ENCODE measurements around the gene ALDH3B1. TPM values are rescaled to one million over a fixed set of nuclear protein-coding genes. Genes with fewer than 3 reads are reported as not detected.
A peak's percentile ranks its signal among the peaks of the same experiment; 100 is the strongest.

The ALDH3B1 gene
- total RNA-seq, 1 experiment from 2014 or later = not detected

- Histone ChIP-seq H2BK120ac (ENCODE audit: low read depth, low read length, poor library complexity, severe bottlenecking) (no peak overlapping the region), H2BK15ac (ENCODE audit: low read depth, low read length) (no peak overlapping the region), H2BK12ac (ENCODE audit: insufficient read length, low read depth, low read length) (no peak overlapping the region), H3T11ph (ENCODE audit: low read length) (no peak overlapping the region), H3K79me1 (ENCODE audit: insufficient read depth, low read depth, low read length, poor library complexity, severe bottlenecking) (no peaks in the 10 kb centered on the region), H3K9ac (ENCODE audit: extremely low read depth, insufficient read length, low read length) (no peak overlapping the region), H4K5ac (ENCODE audit: insufficient read length, low read depth, low read length) (no peak overlapping the region), H3K56ac (ENCODE audit: insufficient read length, low read depth, low read length) (no peak overlapping the region), H2BK20ac (ENCODE audit: low read depth, low read length, poor library complexity, severe bottlenecking) (no peak overlapping the region), H3K27ac (ENCODE audit: insufficient read length, low read depth, low read length) (no peak overlapping the region), H3K23ac (ENCODE audit: insufficient read length, low read depth, low read length) (no peak overlapping the region), H4K91ac (ENCODE audit: insufficient read length, low read depth, low read length) (no peak overlapping the region), H2AFZ (ENCODE audit: low read length) (no peak overlapping the region), H2BK5ac (ENCODE audit: insufficient read length, low read length) (no peak overlapping the region), H3K9me3 (ENCODE audit: control insufficient read depth, low read depth, low read length) (no peaks in the 10 kb centered on the region), H4K20me1 (ENCODE audit: control insufficient read depth, insufficient read depth, insufficient read length) (peaks cover 2% of the 10 kb centered on the region), H4K8ac (replicated peaks; ENCODE audit: insufficient read length, low read depth, low read length) (no peak overlapping the region), H3K4me2 (ENCODE audit: insufficient read depth, insufficient read length, low read length) (no peak overlapping the region), H3K4me1 (ENCODE audit: insufficient read depth, low read length) (no peaks in the 10 kb centered on the region), H3K79me2 (ENCODE audit: insufficient read depth, low read length) (no peaks in the 10 kb centered on the region), H3K14ac (ENCODE audit: insufficient read depth, low read length) (no peak overlapping the region), H3K18ac (ENCODE audit: insufficient read length, low read depth, low read length) (no peak overlapping the region), H3K23me2 (ENCODE audit: insufficient read length, low read depth, low read length, poor library complexity, severe bottlenecking) (no peaks in the 10 kb centered on the region), H3K4ac (ENCODE audit: low read depth, low read length) (no peak overlapping the region), H2AK5ac (ENCODE audit: insufficient read length, low read length) (no peak overlapping the region), H3K27me3 (ENCODE audit: insufficient read depth, low read length) (no peaks in the 10 kb centered on the region)
- no CpG with 5 or more reads among the region's 14 CpGs for WGBS (ENCODE audit: extremely low coverage, insufficient read length, low lambda C conversion rate)
- Mint-ChIP-seq H3K4me1 (peaks cover 6 to 11% of the 10 kb centered on the region in 2 experiments), H3K36me3 (ENCODE audit: insufficient read depth in 1 of 3, low read depth in 3 of 3) (peaks cover 4 to 24% (median 7%) of the 10 kb centered on the region in 3 experiments; a peak in 6 of 7 replicates), H3K4me3 (no peak overlapping the region; a peak in 1 of 5 replicates), H3K27me3 (ENCODE audit: low read depth) (no peaks in the 10 kb centered on the region; the same call in 1 of the 2 replicates), H3K9me3 (no peaks in the 10 kb centered on the region), H3K27ac (peak overlapping the region in 2 of 3 experiments; percentile 83 to 86; a peak in 5 of 7 replicates)
- DNase-seq = peak; percentile 59
- TF ChIP-seq, protein P1, sequence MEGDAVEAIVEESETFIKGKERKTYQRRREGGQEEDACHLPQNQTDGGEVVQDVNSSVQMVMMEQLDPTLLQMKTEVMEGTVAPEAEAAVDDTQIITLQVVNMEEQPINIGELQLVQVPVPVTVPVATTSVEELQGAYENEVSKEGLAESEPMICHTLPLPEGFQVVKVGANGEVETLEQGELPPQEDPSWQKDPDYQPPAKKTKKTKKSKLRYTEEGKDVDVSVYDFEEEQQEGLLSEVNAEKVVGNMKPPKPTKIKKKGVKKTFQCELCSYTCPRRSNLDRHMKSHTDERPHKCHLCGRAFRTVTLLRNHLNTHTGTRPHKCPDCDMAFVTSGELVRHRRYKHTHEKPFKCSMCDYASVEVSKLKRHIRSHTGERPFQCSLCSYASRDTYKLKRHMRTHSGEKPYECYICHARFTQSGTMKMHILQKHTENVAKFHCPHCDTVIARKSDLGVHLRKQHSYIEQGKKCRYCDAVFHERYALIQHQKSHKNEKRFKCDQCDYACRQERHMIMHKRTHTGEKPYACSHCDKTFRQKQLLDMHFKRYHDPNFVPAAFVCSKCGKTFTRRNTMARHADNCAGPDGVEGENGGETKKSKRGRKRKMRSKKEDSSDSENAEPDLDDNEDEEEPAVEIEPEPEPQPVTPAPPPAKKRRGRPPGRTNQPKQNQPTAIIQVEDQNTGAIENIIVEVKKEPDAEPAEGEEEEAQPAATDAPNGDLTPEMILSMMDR (conservative IDR thresholded peaks at IDR 0.05) = no peak
Measured at GRCh38 chr11:68051191-68052136, 41.3 kb downstream of the ALDH3B1 start.

All from H9 (cell line).